ENCODE measurements around the gene STARD13.
"Not testable (repeated sequence)": the region's sequence is repeated elsewhere in the genome, so short reads cannot be mapped to it uniquely, and the experiment has no call there.

Gene STARD13

DNA sequence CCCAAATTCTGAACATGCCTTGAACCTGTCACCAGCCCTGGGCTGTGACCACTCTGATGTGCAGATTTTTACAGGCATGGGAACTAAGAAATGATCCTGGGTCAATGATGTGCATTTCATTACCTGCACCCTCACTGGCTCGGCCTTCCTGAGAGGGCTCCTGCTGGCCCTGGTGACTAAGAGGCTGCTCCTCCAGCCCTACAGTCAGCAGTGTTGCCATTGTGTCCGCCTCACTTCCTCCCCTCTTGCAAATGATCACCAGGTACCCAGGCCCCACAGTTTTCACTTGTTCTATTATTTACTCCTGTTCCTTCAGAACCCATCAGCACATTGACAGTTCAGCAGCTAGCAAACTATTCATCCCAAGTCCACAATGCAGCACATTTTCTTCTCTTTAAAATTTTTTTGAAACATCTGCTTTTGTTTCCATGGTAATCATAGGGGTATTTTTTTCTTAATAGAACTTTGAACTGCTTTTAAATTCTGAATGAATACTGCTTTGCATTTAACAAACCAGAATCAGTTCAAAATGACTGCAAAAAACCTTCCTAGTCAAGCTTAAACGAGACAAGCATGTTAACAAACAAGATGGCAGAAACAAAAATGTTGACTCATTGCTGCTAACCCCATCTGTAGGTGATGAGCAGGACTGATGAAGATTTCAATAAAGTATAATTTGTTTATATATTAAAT lies 29.3 kb downstream of the STARD13 start:
- no peak for ATAC-seq (replicated peaks; ENCODE audit: extremely low read depth, poor library complexity, severe bottlenecking)
- no peaks in the 10 kb centered on the region for H3K4me1 Mint-ChIP-seq
- no peaks in the 10 kb centered on the region for H3K9me3 Mint-ChIP-seq
- no peaks in the 10 kb centered on the region for H3K27me3 Mint-ChIP-seq
- no peak overlapping the region for H3K4me3 Mint-ChIP-seq
- no peak for DNase-seq (ENCODE audit: low spot score in 2 of 2)
- no peaks in the 10 kb centered on the region for H3K36me3 Mint-ChIP-seq (ENCODE audit: insufficient read depth)
- H3K27ac Mint-ChIP-seq (ENCODE audit: low read depth) = no peak overlapping the region

DNA sequence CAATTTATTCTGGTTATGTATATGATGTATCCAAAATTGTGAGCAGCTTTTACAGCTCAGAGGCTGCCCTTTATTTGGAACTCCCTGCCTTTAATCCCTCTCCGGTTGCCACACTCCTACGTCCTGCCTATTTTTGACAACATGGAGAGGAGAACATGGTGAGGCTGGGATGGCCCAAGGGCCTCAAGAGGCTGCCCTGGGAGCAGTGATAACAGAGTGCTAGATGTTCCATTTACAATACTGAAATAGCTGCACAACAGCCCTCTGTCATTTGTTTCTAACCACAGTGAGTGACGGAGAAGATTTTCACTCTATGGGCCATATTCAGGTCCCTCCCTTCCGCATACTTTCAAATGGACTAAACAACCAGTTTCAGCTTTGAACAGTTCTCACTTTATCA lies 33.4 kb downstream of the STARD13 start:
- H3K36me3 Mint-ChIP-seq (ENCODE audit: insufficient read depth) = no peaks in the 10 kb centered on the region
- H3K9me3 Mint-ChIP-seq = no peaks in the 10 kb centered on the region
- no peaks in the 10 kb centered on the region for H3K27me3 Mint-ChIP-seq
- no peak for ATAC-seq (replicated peaks; ENCODE audit: extremely low read depth, poor library complexity, severe bottlenecking)
- DNase-seq (ENCODE audit: low spot score in 2 of 2) = no peak
- H3K27ac Mint-ChIP-seq (ENCODE audit: low read depth) = no peak overlapping the region
- no peak overlapping the region for H3K4me3 Mint-ChIP-seq
- H3K4me1 Mint-ChIP-seq = no peaks in the 10 kb centered on the region

DNA sequence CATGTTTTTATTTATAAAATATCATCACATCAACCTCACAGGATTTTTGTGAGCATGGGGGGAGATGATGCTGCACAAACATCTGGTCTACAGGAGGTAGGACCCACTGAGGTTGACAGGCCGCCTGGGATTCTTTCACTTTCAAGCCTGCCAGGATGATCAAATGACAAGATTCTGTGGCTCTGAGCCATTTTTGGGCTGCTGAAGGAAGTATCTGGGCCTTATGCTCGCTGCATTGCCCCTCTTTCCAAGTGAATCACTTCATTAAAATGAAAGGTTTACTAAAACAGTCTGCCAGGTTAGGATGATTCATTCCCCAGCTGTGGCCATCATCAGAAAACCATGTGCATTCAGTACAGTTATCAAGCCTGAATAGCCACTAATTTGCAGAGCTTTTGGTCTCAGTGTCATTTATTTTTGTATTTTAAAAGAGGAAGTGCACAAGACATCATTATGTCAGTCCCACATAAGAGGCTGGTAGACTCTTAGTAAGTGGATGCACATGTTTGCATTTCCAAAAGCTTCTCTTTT lies 34.4 kb downstream of the STARD13 start:
- Mint-ChIP-seq H3K27ac (ENCODE audit: low read depth) (no peak overlapping the region), H3K27me3 (no peaks in the 10 kb centered on the region), H3K9me3 (no peaks in the 10 kb centered on the region), H3K4me3 (no peak overlapping the region), H3K4me1 (no peaks in the 10 kb centered on the region), H3K36me3 (ENCODE audit: insufficient read depth) (no peaks in the 10 kb centered on the region)
- ATAC-seq (replicated peaks; ENCODE audit: extremely low read depth, poor library complexity, severe bottlenecking) (no peak), DNase-seq (ENCODE audit: low spot score in 2 of 2) (no peak)

DNA sequence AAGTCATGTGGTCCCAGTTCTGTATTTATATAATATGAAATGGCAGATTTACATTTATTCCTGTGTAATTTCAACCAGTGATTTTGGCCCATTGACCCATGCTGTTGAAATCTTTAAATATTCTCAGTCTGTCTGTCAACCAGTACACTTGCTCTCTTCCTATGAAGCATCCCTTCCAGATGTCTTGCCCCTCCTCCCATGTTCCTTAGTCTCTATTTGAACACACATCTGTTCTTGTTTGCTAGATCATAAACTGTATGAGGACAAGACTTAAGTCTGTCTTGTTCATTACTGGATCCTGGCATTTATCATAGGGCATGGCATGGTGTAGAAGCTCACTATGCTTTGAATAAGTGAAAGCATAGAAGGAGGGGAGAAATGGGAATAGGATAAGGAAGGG lies 34.9 kb downstream of the STARD13 start:
- DNase-seq (ENCODE audit: low spot score in 2 of 2) (no peak), ATAC-seq (replicated peaks; ENCODE audit: extremely low read depth, poor library complexity, severe bottlenecking) (no peak)
- Mint-ChIP-seq H3K27me3 (no peaks in the 10 kb centered on the region), H3K9me3 (no peaks in the 10 kb centered on the region), H3K36me3 (ENCODE audit: insufficient read depth) (no peaks in the 10 kb centered on the region), H3K27ac (ENCODE audit: low read depth) (no peak overlapping the region), H3K4me1 (no peaks in the 10 kb centered on the region), H3K4me3 (no peak overlapping the region)

GRCh38 chr13:33249894-33250293 lies 35.7 kb downstream of the STARD13 start:
- Mint-ChIP-seq H3K27ac (ENCODE audit: low read depth) (no peak overlapping the region), H3K4me1 (no peaks in the 10 kb centered on the region), H3K9me3 (no peaks in the 10 kb centered on the region), H3K27me3 (no peaks in the 10 kb centered on the region), H3K4me3 (no peak overlapping the region), H3K36me3 (ENCODE audit: insufficient read depth) (no peaks in the 10 kb centered on the region)
- ATAC-seq (replicated peaks; ENCODE audit: extremely low read depth, poor library complexity, severe bottlenecking) (no peak), DNase-seq (ENCODE audit: low spot score in 2 of 2) (no peak)

DNA sequence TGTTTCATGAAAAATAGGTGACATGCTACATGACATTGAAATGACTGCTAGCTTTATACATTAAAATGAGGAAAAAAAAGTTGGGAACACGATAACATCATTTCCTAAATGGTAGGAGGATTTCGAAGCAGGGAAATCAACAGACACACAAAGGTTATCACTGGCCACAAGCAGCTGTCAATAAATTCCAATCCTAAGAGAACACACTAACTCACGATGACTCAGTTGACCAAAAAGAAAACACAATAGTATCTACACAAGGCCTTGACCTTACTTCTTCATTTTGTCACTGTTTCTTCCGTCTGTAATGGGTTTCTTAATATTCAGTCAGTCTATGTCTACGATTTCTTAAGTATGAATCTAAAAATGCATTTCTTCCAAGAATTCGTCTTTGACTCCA lies 36.5 kb downstream of the STARD13 start:
- Mint-ChIP-seq H3K9me3 (no peaks in the 10 kb centered on the region), H3K36me3 (ENCODE audit: insufficient read depth) (no peaks in the 10 kb centered on the region), H3K4me3 (no peak overlapping the region), H3K4me1 (no peaks in the 10 kb centered on the region), H3K27me3 (no peaks in the 10 kb centered on the region), H3K27ac (ENCODE audit: low read depth) (no peak overlapping the region)
- no peak for ATAC-seq (replicated peaks; ENCODE audit: extremely low read depth, poor library complexity, severe bottlenecking)
- DNase-seq (ENCODE audit: low spot score in 2 of 2) = no peak

DNA sequence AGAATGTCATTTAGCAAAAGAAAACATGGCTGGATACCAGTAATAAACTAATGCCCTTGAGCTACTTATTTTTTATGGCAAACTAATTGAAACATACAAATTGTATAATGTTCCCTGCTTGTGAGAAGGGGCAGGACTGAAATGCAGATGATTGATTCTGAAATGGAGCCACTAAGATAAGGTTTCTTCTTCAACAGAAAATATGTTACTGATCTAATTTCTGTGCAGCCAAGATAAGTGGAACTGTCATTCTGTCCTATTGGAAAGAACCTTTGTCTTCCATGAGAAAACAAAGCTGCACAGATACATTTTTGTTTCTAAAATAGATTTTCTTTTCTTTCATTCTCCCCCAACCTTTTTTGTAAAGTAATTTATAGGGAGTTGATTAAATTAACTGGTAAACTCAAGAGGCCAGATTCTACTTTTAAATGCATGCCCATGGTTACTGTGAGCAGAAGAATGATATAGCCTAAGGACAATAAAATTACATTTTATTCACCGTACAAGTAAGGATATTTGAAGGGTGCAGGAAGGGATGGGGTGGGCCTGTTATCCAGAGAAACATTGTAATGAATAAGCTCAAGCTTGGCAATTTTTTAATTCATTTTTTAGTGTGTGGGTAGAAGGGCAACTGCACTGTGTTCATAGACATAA lies 39.9 kb downstream of the STARD13 start:
- no peak for DNase-seq (ENCODE audit: low spot score in 2 of 2)
- Mint-ChIP-seq H3K4me1 (no peaks in the 10 kb centered on the region), H3K27me3 (no peaks in the 10 kb centered on the region), H3K27ac (ENCODE audit: low read depth) (no peak overlapping the region), H3K36me3 (ENCODE audit: insufficient read depth) (no peaks in the 10 kb centered on the region), H3K9me3 (no peaks in the 10 kb centered on the region), H3K4me3 (no peak overlapping the region)
- ATAC-seq (replicated peaks; ENCODE audit: extremely low read depth, poor library complexity, severe bottlenecking) = no peak

DNA sequence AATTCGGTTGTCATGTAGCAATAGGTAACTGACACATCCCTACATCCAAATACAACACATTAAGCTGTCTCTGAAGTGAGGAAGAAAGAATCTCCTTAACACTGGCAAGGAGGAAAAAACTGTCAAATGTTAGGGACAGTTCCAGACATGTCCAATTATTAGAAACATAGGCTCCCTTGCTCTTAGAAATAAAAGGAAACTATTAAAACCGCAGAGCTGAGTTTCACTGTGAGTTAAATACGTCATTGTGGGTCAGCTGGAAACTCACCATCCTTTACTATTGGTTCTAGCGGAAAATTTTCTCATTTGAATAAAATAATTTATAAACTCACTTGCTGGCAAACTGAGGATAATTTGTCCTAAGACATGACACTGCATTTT lies 40.7 kb downstream of the STARD13 start:
- no peak overlapping the region for H3K4me3 Mint-ChIP-seq

GRCh38 chr13:33244210-33244906 lies 41.2 kb downstream of the STARD13 start:
- no peak for DNase-seq (ENCODE audit: low spot score in 2 of 2)
- H3K36me3 Mint-ChIP-seq (ENCODE audit: insufficient read depth) = no peaks in the 10 kb centered on the region
- H3K4me1 Mint-ChIP-seq = no peaks in the 10 kb centered on the region
- no peak overlapping the region for H3K4me3 Mint-ChIP-seq
- no peaks in the 10 kb centered on the region for H3K27me3 Mint-ChIP-seq
- ATAC-seq (replicated peaks; ENCODE audit: extremely low read depth, poor library complexity, severe bottlenecking) = no peak
- H3K27ac Mint-ChIP-seq (ENCODE audit: low read depth) = no peak overlapping the region
- H3K9me3 Mint-ChIP-seq = no peaks in the 10 kb centered on the region

More for the DNA sequence above, 40.7 kb downstream of the STARD13 start:
- Mint-ChIP-seq H3K36me3 (ENCODE audit: insufficient read depth) (no peaks in the 10 kb centered on the region), H3K4me1 (no peaks in the 10 kb centered on the region), H3K9me3 (no peaks in the 10 kb centered on the region), H3K27ac (ENCODE audit: low read depth) (no peak overlapping the region), H3K27me3 (no peaks in the 10 kb centered on the region)
- ATAC-seq (replicated peaks; ENCODE audit: extremely low read depth, poor library complexity, severe bottlenecking) (no peak), DNase-seq (ENCODE audit: low spot score in 2 of 2) (no peak)

DNA sequence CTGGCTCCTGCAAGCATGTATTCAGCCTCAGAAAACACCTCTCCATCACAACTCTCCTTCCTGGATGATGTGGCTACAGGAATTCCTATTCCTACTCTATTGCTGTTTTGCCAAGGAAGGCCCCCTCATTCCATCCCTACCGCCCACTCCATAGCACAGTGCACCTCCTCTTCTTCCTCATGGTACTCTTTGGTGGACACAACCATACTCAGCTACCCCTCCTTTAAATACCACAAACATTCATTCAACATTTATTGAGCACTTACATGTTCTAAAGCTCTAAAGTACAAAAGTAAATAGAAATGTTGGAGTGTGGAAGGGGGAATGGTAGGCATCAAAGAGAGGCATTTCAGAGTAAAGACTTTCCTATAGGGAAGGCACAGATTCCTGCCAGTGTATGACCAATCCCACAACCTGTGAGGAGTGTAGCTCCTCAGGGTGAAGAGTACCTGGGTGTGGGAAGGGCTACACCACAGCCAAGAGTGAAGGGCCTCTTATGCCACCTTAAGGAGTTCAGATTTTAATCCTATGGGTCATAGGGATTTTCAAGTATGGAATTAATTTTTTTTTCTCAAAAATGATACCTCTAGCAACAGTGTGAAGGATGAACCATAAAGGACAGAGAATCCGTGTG lies 42.5 kb downstream of the STARD13 start:
- H3K4me3 Mint-ChIP-seq = no peak overlapping the region
- ATAC-seq (replicated peaks; ENCODE audit: extremely low read depth, poor library complexity, severe bottlenecking) (no peak), DNase-seq (ENCODE audit: low spot score in 2 of 2) (no peak)
- H3K9me3 Mint-ChIP-seq = no peaks in the 10 kb centered on the region
- H3K27me3 Mint-ChIP-seq = no peaks in the 10 kb centered on the region
- no peak overlapping the region for H3K27ac Mint-ChIP-seq (ENCODE audit: low read depth)
- no peaks in the 10 kb centered on the region for H3K36me3 Mint-ChIP-seq (ENCODE audit: insufficient read depth)
- no peaks in the 10 kb centered on the region for H3K4me1 Mint-ChIP-seq

GRCh38 chr13:33242372-33242771 lies 43.2 kb downstream of the STARD13 start:
- not testable (repeated sequence) for H3K27me3 Mint-ChIP-seq; H3K4me3 Mint-ChIP-seq; ATAC-seq (replicated peaks; ENCODE audit: extremely low read depth, poor library complexity, severe bottlenecking); H3K36me3 Mint-ChIP-seq (ENCODE audit: insufficient read depth); H3K9me3 Mint-ChIP-seq; DNase-seq (ENCODE audit: low spot score in 2 of 2); H3K27ac Mint-ChIP-seq (ENCODE audit: low read depth); H3K4me1 Mint-ChIP-seq

DNA sequence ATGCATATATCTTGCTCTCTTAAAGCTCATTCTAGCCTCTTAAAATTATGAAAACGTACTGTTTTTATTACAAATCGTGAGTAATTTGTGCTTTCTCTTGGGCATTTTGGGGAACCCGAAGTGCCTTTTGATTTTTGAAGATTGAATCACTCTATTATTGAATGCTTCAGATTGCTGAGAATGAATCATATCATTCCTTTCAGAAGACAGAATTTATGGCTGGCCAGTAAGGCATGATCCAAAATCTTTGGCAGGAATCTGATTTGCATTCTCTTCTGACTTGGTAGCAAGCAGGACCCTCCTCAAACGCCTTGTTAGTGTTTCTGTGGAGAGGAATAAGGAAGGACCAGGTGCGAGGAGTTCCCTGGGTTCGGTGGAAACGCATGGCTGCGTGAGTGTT lies 49.5 kb downstream of the STARD13 start:
- peaks cover 1% of the 10 kb centered on the region for H3K36me3 Mint-ChIP-seq (ENCODE audit: insufficient read depth)
- ATAC-seq (replicated peaks; ENCODE audit: extremely low read depth, poor library complexity, severe bottlenecking) = no peak
- peaks cover 6% of the 10 kb centered on the region for H3K9me3 Mint-ChIP-seq
- no peak overlapping the region for H3K27ac Mint-ChIP-seq (ENCODE audit: low read depth)
- H3K27me3 Mint-ChIP-seq = peaks cover 9% of the 10 kb centered on the region
- no peak for DNase-seq (ENCODE audit: low spot score in 2 of 2)
- H3K4me3 Mint-ChIP-seq = no peak overlapping the region
- H3K4me1 Mint-ChIP-seq = no peaks in the 10 kb centered on the region

All from central memory CD8-positive, alpha-beta T cell (primary cell).